ENCODE data around the gene ZNF783. TPM values are rescaled to one million over a fixed set of nuclear protein-coding genes. Genes with fewer than 3 reads are reported as not detected.
A peak's percentile ranks its signal among the peaks of the same experiment; 100 is the strongest.
"Not testable (repeated sequence)": the region's sequence is repeated elsewhere in the genome, so short reads cannot be mapped to it uniquely, and the experiment has no call there.

ZNF783 gene
- total and polyA plus RNA-seq, 7 experiments from 2014 or later, result 6.2 to 49.2 (median 30.5) TPM

GRCh38 chr7:149248777-149249176 lies 13.2 kb upstream of the ZNF783 start:
- H3K4me1 Mint-ChIP-seq, result peaks cover 12 to 39% (median 32%) of the 10 kb centered on the region in 7 donors
- no peaks in the 10 kb centered on the region for H3K27me3 Mint-ChIP-seq
- Histone ChIP-seq H3K9me3 (ENCODE audit: control insufficient read depth in 2 of 3, low read length in 3 of 3) (no peaks in the 10 kb centered on the region), H3K4me1 (ENCODE audit: control insufficient read depth in 2 of 2, insufficient read depth in 2 of 2, low read length in 2 of 2) (no peaks in the 10 kb centered on the region), H3K27me3 (ENCODE audit: control insufficient read depth in 2 of 2, insufficient read depth in 2 of 2, low read length in 2 of 2) (no peaks in the 10 kb centered on the region), H3K4me3 (ENCODE audit: low read length) (no peak overlapping the region), H3K27ac (ENCODE audit: low read depth, low read length) (no peak overlapping the region), H3K36me3 (ENCODE audit: control insufficient read depth in 2 of 3, insufficient read depth in 3 of 3, low read length in 3 of 3) (peaks cover 5 to 36% (median 12%) of the 10 kb centered on the region in 3 experiments)
- peak overlapping the region in 7 of 9 donors; percentile 18 to 66 (median 48) for H3K27ac Mint-ChIP-seq
- peak in 1 of 9 donors; percentile 33 for DNase-seq
- no peak overlapping the region for H3K4me3 Mint-ChIP-seq
- H3K9me3 Mint-ChIP-seq, result no peaks in the 10 kb centered on the region
- POLR2A ChIA-PET, result interaction anchor here (0.6 to 1.3 kb wide), 2 partner anchors 13 to 54 kb away, joined by 4 to 5 read pairs; partner anchors contain the start of gene ZNF783
- CTCF ChIA-PET, result interaction anchor here (0.6 kb wide), 1 partner anchor 159 kb away, joined by 5 read pairs; no protein-coding TSS in a partner anchor
- intact Hi-C loops (cut with micrococcal nuclease), result no loop called here
- peaks cover 2 to 28% (median 8%) of the 10 kb centered on the region in 5 donors for H3K36me3 Mint-ChIP-seq
- ATAC-seq, result no peak

DNA sequence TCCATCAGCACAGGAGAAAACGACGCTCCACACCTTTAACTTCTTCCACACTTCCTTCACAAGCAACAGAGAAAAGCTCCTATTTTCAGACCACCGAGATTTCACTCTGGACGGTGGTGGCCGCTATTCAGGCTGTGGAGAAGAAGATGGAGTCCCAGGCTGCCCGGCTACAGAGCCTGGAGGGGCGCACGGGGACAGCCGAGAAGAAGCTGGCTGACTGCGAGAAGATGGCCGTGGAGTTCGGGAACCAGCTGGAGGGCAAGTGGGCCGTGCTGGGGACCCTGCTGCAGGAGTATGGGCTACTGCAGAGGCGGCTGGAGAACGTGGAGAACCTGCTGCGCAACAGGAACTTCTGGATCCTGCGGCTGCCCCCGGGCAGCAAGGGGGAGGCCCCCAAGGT lies 11.8 kb upstream of the ZNF783 start:
- CTCF ChIA-PET, result interaction anchor here (0.9 kb wide), 1 partner anchor 60 kb away, joined by 3 read pairs; no protein-coding TSS in a partner anchor
- H3K27me3 ChIP-seq (ENCODE audit: control insufficient read depth in 2 of 2, insufficient read depth in 2 of 2, low read length in 2 of 2); H3K27ac ChIP-seq (ENCODE audit: low read depth, low read length); H3K27me3 Mint-ChIP-seq; DNase-seq; H3K4me1 ChIP-seq (ENCODE audit: control insufficient read depth in 2 of 2, insufficient read depth in 2 of 2, low read length in 2 of 2); intact Hi-C loops (cut with micrococcal nuclease); H3K27ac Mint-ChIP-seq; ATAC-seq; H3K4me3 ChIP-seq (ENCODE audit: low read length); H3K9me3 Mint-ChIP-seq; H3K9me3 ChIP-seq (ENCODE audit: control insufficient read depth in 2 of 3, low read length in 3 of 3); H3K4me3 Mint-ChIP-seq; POLR2A ChIA-PET: not testable (repeated sequence)
- H3K36me3 ChIP-seq (ENCODE audit: control insufficient read depth in 2 of 3, insufficient read depth in 3 of 3, low read length in 3 of 3), result peaks cover 5 to 49% (median 15%) of the 10 kb centered on the region in 3 experiments
- H3K36me3 Mint-ChIP-seq, result peaks cover 3 to 33% (median 8%) of the 10 kb centered on the region in 5 donors
- peaks cover 10 to 32% (median 25%) of the 10 kb centered on the region in 7 donors for H3K4me1 Mint-ChIP-seq

DNA sequence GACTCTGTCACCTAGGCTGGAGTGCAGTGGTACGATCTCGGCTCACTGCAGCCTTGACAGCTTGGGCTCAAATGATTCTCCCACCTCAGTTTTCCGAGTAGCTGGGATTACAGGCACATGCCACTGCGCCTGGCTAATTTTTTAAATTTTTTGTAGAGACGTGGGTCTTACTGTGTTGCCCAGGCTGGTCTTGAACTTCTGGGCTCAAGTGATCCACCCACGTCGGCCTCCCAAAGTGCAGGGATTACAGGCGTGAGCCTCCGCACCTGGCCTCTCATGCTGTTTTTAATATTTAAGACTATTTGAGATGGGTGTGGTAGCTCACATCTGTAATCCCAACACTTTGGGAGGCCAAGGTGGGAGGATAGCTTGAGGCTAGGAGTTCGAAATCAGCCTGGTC lies 10.5 kb upstream of the ZNF783 start:
- H3K36me3 ChIP-seq (ENCODE audit: control insufficient read depth in 2 of 3, insufficient read depth in 3 of 3, low read length in 3 of 3), result peaks cover 5 to 56% (median 15%) of the 10 kb centered on the region in 3 experiments
- H3K9me3 ChIP-seq (ENCODE audit: control insufficient read depth in 2 of 3, low read length in 3 of 3); H3K27ac ChIP-seq (ENCODE audit: low read depth, low read length); H3K27me3 ChIP-seq (ENCODE audit: control insufficient read depth in 2 of 2, insufficient read depth in 2 of 2, low read length in 2 of 2); H3K27me3 Mint-ChIP-seq; H3K4me3 ChIP-seq (ENCODE audit: low read length); H3K4me3 Mint-ChIP-seq; DNase-seq; H3K4me1 ChIP-seq (ENCODE audit: control insufficient read depth in 2 of 2, insufficient read depth in 2 of 2, low read length in 2 of 2); H3K9me3 Mint-ChIP-seq; intact Hi-C loops (cut with micrococcal nuclease); H3K27ac Mint-ChIP-seq; ATAC-seq: not testable (repeated sequence)
- ChIA-PET POLR2A (interaction anchor here (0.9 kb wide), 1 partner anchor 55 kb away, joined by 3 read pairs; no protein-coding TSS in a partner anchor), CTCF (interaction anchor here (0.7 to 1.8 kb wide), 2 partner anchors 10 to 51 kb away, joined by 4 to 11 read pairs; partner anchors contain the start of gene ZNF783)
- peaks cover 3 to 37% (median 8%) of the 10 kb centered on the region in 5 donors for H3K36me3 Mint-ChIP-seq
- peaks cover 6 to 22% (median 15%) of the 10 kb centered on the region in 7 donors for H3K4me1 Mint-ChIP-seq

DNA sequence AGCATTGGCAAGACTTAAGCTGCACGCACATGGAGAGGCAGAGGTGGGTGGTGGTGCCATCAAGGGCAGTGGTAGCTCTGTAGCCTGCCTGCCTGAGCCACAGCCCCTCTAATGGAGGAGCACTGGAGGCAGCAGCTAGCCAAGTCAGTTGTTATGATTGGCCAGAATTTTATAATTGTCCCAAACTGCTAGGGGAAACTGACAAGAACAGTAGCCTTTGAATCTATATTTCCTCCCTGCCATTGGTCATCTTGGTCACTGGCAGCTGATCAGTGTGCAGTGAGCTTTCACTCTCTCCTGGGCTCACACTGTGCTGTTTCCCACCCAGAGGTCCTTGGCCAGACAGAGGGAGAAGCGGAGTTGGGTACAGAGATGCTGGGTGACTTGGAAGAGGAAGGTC lies 9.6 kb upstream of the ZNF783 start:
- no peak for DNase-seq
- ChIA-PET CTCF (interaction anchor here (0.5 to 1.8 kb wide), 2 partner anchors 10 to 279 kb away, joined by 4 to 11 read pairs; partner anchors contain the start of gene ZNF783), POLR2A (interaction anchor here (1.0 kb wide), 1 partner anchor 10 kb away, joined by 6 read pairs; the partner anchor contains the start of gene ZNF783)
- Mint-ChIP-seq H3K27ac (no peak overlapping the region), H3K4me3 (no peak overlapping the region), H3K36me3 (peaks cover 3 to 37% (median 8%) of the 10 kb centered on the region in 5 donors), H3K4me1 (peaks cover 6 to 20% (median 15%) of the 10 kb centered on the region in 7 donors), H3K9me3 (no peaks in the 10 kb centered on the region), H3K27me3 (no peaks in the 10 kb centered on the region)
- no peak overlapping the region for H3K4me3 ChIP-seq (ENCODE audit: low read length)
- intact Hi-C loops (cut with micrococcal nuclease), result no loop called here
- no peak overlapping the region for H3K27ac ChIP-seq (ENCODE audit: low read depth, low read length)
- no peak for ATAC-seq
- H3K36me3 ChIP-seq (ENCODE audit: control insufficient read depth in 2 of 3, insufficient read depth in 3 of 3, low read length in 3 of 3), result peaks cover 5 to 56% (median 15%) of the 10 kb centered on the region in 3 experiments
- no peaks in the 10 kb centered on the region for H3K4me1 ChIP-seq (ENCODE audit: control insufficient read depth in 2 of 2, insufficient read depth in 2 of 2, low read length in 2 of 2)
- H3K9me3 ChIP-seq (ENCODE audit: control insufficient read depth in 2 of 3, low read length in 3 of 3), result no peaks in the 10 kb centered on the region
- H3K27me3 ChIP-seq (ENCODE audit: control insufficient read depth in 2 of 2, insufficient read depth in 2 of 2, low read length in 2 of 2), result no peaks in the 10 kb centered on the region

- Mint-ChIP-seq H3K27me3 (no peaks in the 10 kb centered on the region), H3K4me1 (peaks cover 4 to 12% (median 10%) of the 10 kb centered on the region in 7 donors), H3K9me3 (no peaks in the 10 kb centered on the region), H3K4me3 (no peak overlapping the region), H3K27ac (peak overlapping the region in 1 of 9 donors; percentile 25), H3K36me3 (peaks cover 3 to 33% (median 4%) of the 10 kb centered on the region in 5 donors)
- Histone ChIP-seq H3K9me3 (ENCODE audit: control insufficient read depth in 2 of 3, low read length in 3 of 3) (no peaks in the 10 kb centered on the region), H3K4me3 (ENCODE audit: low read length) (no peak overlapping the region), H3K27me3 (ENCODE audit: control insufficient read depth in 2 of 2, insufficient read depth in 2 of 2, low read length in 2 of 2) (no peaks in the 10 kb centered on the region), H3K4me1 (ENCODE audit: control insufficient read depth in 2 of 2, insufficient read depth in 2 of 2, low read length in 2 of 2) (no peaks in the 10 kb centered on the region), H3K27ac (ENCODE audit: low read depth, low read length) (no peak overlapping the region), H3K36me3 (ENCODE audit: control insufficient read depth in 2 of 3, insufficient read depth in 3 of 3, low read length in 3 of 3) (peaks cover 0 to 56% (median 15%) of the 10 kb centered on the region in 3 experiments)
- ATAC-seq (no peak), DNase-seq (no peak)
- ChIA-PET CTCF (interaction anchor here (0.6 to 1.8 kb wide), 2 partner anchors 8 to 173 kb away, joined by 3 to 11 read pairs; partner anchors contain the start of gene ZNF783), POLR2A (interaction anchor here (1.0 kb wide), 1 partner anchor 8 kb away, joined by 6 read pairs; the partner anchor contains the start of gene ZNF783)
- intact Hi-C loops (cut with micrococcal nuclease), result no loop called here
These were observed 8.3 kb upstream of the ZNF783 start for GRCh38 chr7:149253665-149254064.

DNA sequence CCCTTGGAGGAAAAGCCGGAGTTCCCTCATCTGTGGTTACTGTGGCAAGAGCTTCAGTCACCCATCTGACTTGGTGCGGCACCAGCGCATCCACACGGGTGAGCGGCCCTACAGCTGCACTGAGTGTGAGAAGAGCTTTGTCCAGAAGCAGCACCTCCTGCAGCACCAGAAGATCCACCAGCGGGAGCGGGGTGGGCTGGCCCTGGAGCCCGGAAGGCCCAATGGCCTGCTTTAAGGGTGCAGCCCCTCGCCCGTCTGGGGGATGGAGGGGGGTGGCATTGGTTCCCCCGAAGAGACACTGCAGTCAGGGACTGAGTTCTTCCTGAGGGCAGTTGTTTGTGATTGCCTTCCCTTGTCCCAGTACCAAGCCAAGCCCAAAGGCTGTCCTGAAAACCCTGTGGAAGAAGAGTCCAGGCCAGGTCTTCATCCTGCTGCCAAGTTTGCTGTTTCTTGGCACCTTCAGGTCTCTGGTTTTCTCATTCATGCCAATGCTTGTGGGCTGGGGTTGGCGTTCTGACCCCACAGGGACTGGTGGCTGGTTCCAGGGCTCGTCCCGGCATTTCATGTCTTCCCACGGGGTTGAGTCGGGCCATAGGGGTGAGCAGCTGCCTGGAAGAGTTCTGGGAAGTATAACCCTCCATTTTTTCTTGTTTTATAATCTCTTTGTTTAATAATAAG lies 7.7 kb upstream of the ZNF783 start:
- Mint-ChIP-seq H3K9me3 (no peaks in the 10 kb centered on the region), H3K27me3 (no peaks in the 10 kb centered on the region), H3K36me3 (peaks cover 3 to 33% (median 4%) of the 10 kb centered on the region in 5 donors), H3K4me3 (no peak overlapping the region), H3K27ac (no peak overlapping the region), H3K4me1 (peaks cover under 1 to 7% (median 6%) of the 10 kb centered on the region in 7 donors)
- intact Hi-C loops (cut with micrococcal nuclease), result no loop called here
- CTCF ChIA-PET, result no interaction called here
- Histone ChIP-seq H3K27me3 (ENCODE audit: control insufficient read depth in 2 of 2, insufficient read depth in 2 of 2, low read length in 2 of 2) (no peaks in the 10 kb centered on the region), H3K9me3 (ENCODE audit: control insufficient read depth in 2 of 3, low read length in 3 of 3) (no peaks in the 10 kb centered on the region), H3K4me1 (ENCODE audit: control insufficient read depth in 2 of 2, insufficient read depth in 2 of 2, low read length in 2 of 2) (no peaks in the 10 kb centered on the region), H3K36me3 (ENCODE audit: control insufficient read depth in 2 of 3, insufficient read depth in 3 of 3, low read length in 3 of 3) (peaks cover 0 to 56% (median 15%) of the 10 kb centered on the region in 3 experiments), H3K27ac (ENCODE audit: low read depth, low read length) (no peak overlapping the region), H3K4me3 (ENCODE audit: low read length) (no peak overlapping the region)
- POLR2A ChIA-PET, result no interaction called here
- DNase-seq, result no peak
- ATAC-seq, result no peak

Data from naive thymus-derived CD4-positive, alpha-beta T cell (primary cell).